Loucy (cell line): Measurements from ENCODE around the gene PRKAR2B.

Experiments used
- H2AFZ ChIP-seq: fragments of 200-600 bp; sonication (generic); 2 replicates; pipeline ENCODE4 v1.6.0; 2016; ENCODE audit warnings: antibody characterized with exemption, mild to moderate bottlenecking, low read length, moderate library complexity
- H3F3A ChIP-seq: fragments of 200-600 bp; 2 replicates; pipeline ENCODE4 v1.6.0; 2016; ENCODE audit warnings: antibody characterized with exemption, low read depth, mild to moderate bottlenecking
- H3K27me3 ChIP-seq: fragments of 200-600 bp; sonication (generic); 2 replicates; pipeline ENCODE4 v1.6.1; 2014; ENCODE audit warnings: low read length, mild to moderate bottlenecking; ENCODE audit not compliant: insufficient read depth, poor library complexity, severe bottlenecking
- H3K36me3 ChIP-seq: fragments of 200-600 bp; sonication (generic); 2 replicates; pipeline ENCODE4 v1.6.1; 2016; ENCODE audit warnings: low read length; ENCODE audit not compliant: insufficient read depth
- H3K4me1 ChIP-seq: fragments of 200-600 bp; sonication (generic); 2 replicates; pipeline ENCODE4 v1.5.1; 2014; ENCODE audit warnings: low read length, mild to moderate bottlenecking; ENCODE audit not compliant: insufficient read depth, poor library complexity, severe bottlenecking
- H3K4me2 ChIP-seq: fragments of 200-600 bp; sonication (generic); 2 replicates; pipeline ENCODE4 v1.6.0; 2014; ENCODE audit warnings: antibody characterized with exemption, low read length, low read depth, mild to moderate bottlenecking; ENCODE audit not compliant: poor library complexity, severe bottlenecking
- H3K4me3 ChIP-seq: fragments of 200-600 bp; sonication (generic); 2 replicates; pipeline ENCODE4 v1.5.1; 2014; ENCODE audit warnings: low read length, mild to moderate bottlenecking, mixed read lengths; ENCODE audit not compliant: poor library complexity, severe bottlenecking
- H3K79me2 ChIP-seq: fragments of 200-600 bp; sonication (generic); 2 replicates; pipeline ENCODE4 v1.6.1; 2014; ENCODE audit warnings: low read length; ENCODE audit not compliant: insufficient read depth
- H3K9ac ChIP-seq: fragments of 200-600 bp; sonication (generic); 2 replicates; pipeline ENCODE4 v1.6.0; 2014; ENCODE audit warnings: mild to moderate bottlenecking, low read depth, low read length, moderate library complexity; ENCODE audit not compliant: poor library complexity, severe bottlenecking
- H3K9me2 ChIP-seq: fragments of 200-600 bp; sonication (generic); replicated peaks from 2 replicates; pipeline ENCODE4 v1.6.1; 2016; ENCODE audit warnings: low read depth, low read length, mixed read lengths
- H3K9me3 ChIP-seq: fragments of 200-600 bp; sonication (generic); 2 replicates; pipeline ENCODE4 v1.6.1; 2014; ENCODE audit warnings: mild to moderate bottlenecking, antibody characterized with exemption, low read length, low read depth; ENCODE audit not compliant: insufficient read depth
- H4K20me1 ChIP-seq: fragments of 200-600 bp; sonication (generic); 2 replicates; pipeline ENCODE4 v1.6.0; 2014; ENCODE audit warnings: antibody characterized with exemption, low read length, mild to moderate bottlenecking; ENCODE audit not compliant: insufficient read depth, poor library complexity, severe bottlenecking
- CTCF ChIP-seq: fragments of 200-600 bp; sonication (generic); conservative IDR thresholded peaks from 2 replicates; pipeline ENCODE4 v1.5.1; 2014; ENCODE audit warnings: mild to moderate bottlenecking, antibody characterized with exemption, low read length
- EZH2phosphoT487 ChIP-seq: fragments of 200-600 bp; IDR thresholded peaks from 2 replicates; pipeline ENCODE4 v1.6.1; 2018; ENCODE audit warnings: antibody characterized with exemption, mild to moderate bottlenecking, moderate library complexity, borderline replicate concordance

The PRKAR2B gene

GRCh38 chr7:107002529-107002998 is 41.9 kb upstream of the PRKAR2B start:
- H3K9me2 ChIP-seq: no peaks in the 10 kb centered on the region
- no peaks in the 10 kb centered on the region for H3K79me2 ChIP-seq
- H3K4me1 ChIP-seq: no peaks in the 10 kb centered on the region
- H3K36me3 ChIP-seq: no peaks in the 10 kb centered on the region
- TF ChIP-seq EZH2phosphoT487 (no peak), CTCF (no peak)
- H3K4me2 ChIP-seq: no peak overlapping the region
- no peaks in the 10 kb centered on the region for H4K20me1 ChIP-seq
- no peaks in the 10 kb centered on the region for H3F3A ChIP-seq
- H3K9ac ChIP-seq: no peak overlapping the region
- no peak overlapping the region for H2AFZ ChIP-seq
- H3K27me3 ChIP-seq: no peaks in the 10 kb centered on the region
- H3K4me3 ChIP-seq: no peak overlapping the region
- H3K9me3 ChIP-seq: no peaks in the 10 kb centered on the region

- Histone ChIP-seq H2AFZ (no peak overlapping the region), H3K9me3 (no peaks in the 10 kb centered on the region), H3K9me2 (no peaks in the 10 kb centered on the region), H3K4me1 (no peaks in the 10 kb centered on the region), H3K27me3 (no peaks in the 10 kb centered on the region), H4K20me1 (no peaks in the 10 kb centered on the region), H3K9ac (no peak overlapping the region), H3F3A (no peaks in the 10 kb centered on the region), H3K36me3 (no peaks in the 10 kb centered on the region), H3K4me3 (no peak overlapping the region), H3K79me2 (no peaks in the 10 kb centered on the region), H3K4me2 (no peak overlapping the region)
- TF ChIP-seq CTCF (no peak), EZH2phosphoT487 (no peak)
These were observed 37.3 kb upstream of the PRKAR2B start for GRCh38 chr7:107007007-107007891.

- Histone ChIP-seq H2AFZ (no peak overlapping the region), H3K36me3 (no peaks in the 10 kb centered on the region), H3K4me3 (no peak overlapping the region), H3K9ac (no peak overlapping the region), H3K4me2 (no peak overlapping the region), H4K20me1 (no peaks in the 10 kb centered on the region), H3K4me1 (no peaks in the 10 kb centered on the region), H3K79me2 (no peaks in the 10 kb centered on the region), H3K9me3 (no peaks in the 10 kb centered on the region), H3K9me2 (no peaks in the 10 kb centered on the region), H3F3A (no peaks in the 10 kb centered on the region), H3K27me3 (no peaks in the 10 kb centered on the region)
- TF ChIP-seq CTCF (no peak), EZH2phosphoT487 (no peak)
These were observed 36.6 kb upstream of the PRKAR2B start for GRCh38 chr7:107007892-107008287.
